T-cell (primary cell): ENCODE measurements around the gene PGM5. TPM values are rescaled to one million over a fixed set of nuclear protein-coding genes. Genes with fewer than 3 reads are reported as not detected.

Experiments used
- ATAC-seq, 4 experiments: fragments of 200-7000 bp in 3 of 4; fragments of 150-1000 bp in 1 of 4; cut with Tn5 transposase; replicated peaks in 1 of 4; 1 replicate in 3 of 4; 2 replicates in 1 of 4; pipeline ENCODE4 v1.10.0; 2021; ENCODE audit warnings: moderate library complexity in 3 of 4, mild to moderate bottlenecking in 2 of 4, moderate number of reproducible peaks in 1 of 4
- CTCF ChIA-PET, 2 donors: fragments of 300-600 bp; sonication (Branson Sonifier 250); formaldehyde crosslinking; loops; one replicate each; lab custom pipeline; 2022; ENCODE audit warnings: antibody characterized with exemption in 2 of 2; lab: Charles Lee
- POLR2A ChIA-PET, 2 donors: fragments of 300-600 bp; sonication (Branson Sonifier 250); formaldehyde crosslinking; loops; one replicate each; lab custom pipeline; 2022; ENCODE audit warnings: antibody characterized with exemption in 2 of 2; lab: Charles Lee
- DNase-seq, 35 experiments: peaks; one replicate each; pipeline versions ENCODE4 v3.0.0 to v3.0.0-alpha.2; 2013 to 2023
- H3K27ac ChIP-seq: one replicate; pipeline ENCODE4 v1.5.1; 2013; ENCODE audit warnings: low read length
- H3K27me3 ChIP-seq, 2 experiments: replicated peaks in 1 of 2; 1 replicate in 1 of 2; 2 replicates in 1 of 2; pipeline versions ENCODE4 v1.6.1 to v1.7.0; 2013; ENCODE audit warnings: low read length in 1 of 2, mixed read lengths in 1 of 2; ENCODE audit not compliant: control insufficient read depth in 2 of 2, insufficient read depth in 2 of 2; ENCODE audit errors: extremely low read depth in 1 of 2
- H3K36me3 ChIP-seq, 2 donors: 1 replicate in 1 of 2; 2 replicates in 1 of 2; pipeline versions ENCODE4 v1.6.1 to v1.7.0; 2013; ENCODE audit warnings: low read length in 1 of 2; ENCODE audit not compliant: control insufficient read depth in 2 of 2, insufficient read depth in 1 of 2; ENCODE audit errors: extremely low read depth in 1 of 2
- H3K4me1 ChIP-seq, 2 experiments: 1 replicate in 1 of 2; 2 replicates in 1 of 2; pipeline versions ENCODE4 v1.6.1 to v1.7.0; 2013; ENCODE audit warnings: low read length in 2 of 2, mixed read lengths in 1 of 2; ENCODE audit not compliant: insufficient read depth in 2 of 2, control insufficient read depth in 1 of 2; ENCODE audit errors: extremely low read depth in 1 of 2
- H3K4me3 ChIP-seq, 2 donors: 1 replicate in 1 of 2; 2 replicates in 1 of 2; pipeline versions ENCODE4 v1.5.1 to v1.7.0; 2013; ENCODE audit warnings: mild to moderate bottlenecking in 2 of 2, low read length in 1 of 2, moderate library complexity in 1 of 2; ENCODE audit not compliant: control insufficient read depth in 1 of 2; ENCODE audit errors: extremely low read depth in 1 of 2
- H3K9me3 ChIP-seq: 2 replicates; pipeline ENCODE4 v1.7.0; 2013
- H3K27ac Mint-ChIP-seq, 2 donors: one replicate each; pipeline ENCODE4 v1.8.0; 2020 to 2021; ENCODE audit warnings: mild to moderate bottlenecking in 2 of 2, mixed read lengths in 2 of 2
- H3K27me3 Mint-ChIP-seq, 2 donors: one replicate each; pipeline ENCODE4 v1.8.0; 2021 to 2022; ENCODE audit warnings: mixed read lengths in 2 of 2
- H3K36me3 Mint-ChIP-seq: one replicate; pipeline ENCODE4 v1.8.0; 2021; ENCODE audit warnings: mixed read lengths
- H3K4me1 Mint-ChIP-seq, 3 donors: one replicate each; pipeline ENCODE4 v1.8.0; 2020 to 2022; ENCODE audit warnings: mixed read lengths in 3 of 3, mild to moderate bottlenecking in 1 of 3
- H3K4me3 Mint-ChIP-seq, 3 donors: one replicate each; pipeline ENCODE4 v1.8.0; 2020 to 2022; ENCODE audit warnings: mild to moderate bottlenecking in 3 of 3, mixed read lengths in 3 of 3, moderate library complexity in 3 of 3
- H3K9me3 Mint-ChIP-seq, 3 donors: one replicate each; pipeline ENCODE4 v1.8.0; 2020 to 2022; ENCODE audit warnings: mixed read lengths in 3 of 3
- WGBS: methylation state at CpG from one replicate; pipeline ENCODE4 v1.1.5; 2013; ENCODE audit warnings: missing lambda C conversion rate; ENCODE audit not compliant: insufficient coverage; 5-methylcytosine and 5-hydroxymethylcytosine counted together
- total RNA-seq, 35 experiments: library from RNA in 6 of 35; stranded (reverse) in 6 of 35; fragments of 120-200 nt in 1 of 35; gene quantifications; one replicate each; pipeline versions ENCODE4 v1.2.1 to v1.2.4 and lab custom pipeline; 2013 to 2026

The PGM5 gene
- total RNA-seq, 5 donors from 2014 or later (not counting 1 experiment from before 2014, with no cell fraction given) = 0.20 to 0.69 (median 0.32) TPM; not detected in 1

GRCh38 chr9:68545033-68545705, 188.8 kb downstream of the PGM5 start:
- Histone ChIP-seq H3K27ac (no peak overlapping the region), H3K9me3 (no peaks in the 10 kb centered on the region), H3K4me3 (no peak overlapping the region), H3K4me1 (no peaks in the 10 kb centered on the region), H3K36me3 (no peaks in the 10 kb centered on the region), H3K27me3 (peaks cover 0 to 9% of the 10 kb centered on the region in 2 experiments)
- no peak overlapping the region for H3K27ac Mint-ChIP-seq
- H3K4me3 Mint-ChIP-seq = no peak overlapping the region
- no peak for DNase-seq
- no peaks in the 10 kb centered on the region for H3K36me3 Mint-ChIP-seq
- CTCF ChIA-PET = no interaction called here
- no CpG with 5 or more reads among the region's 3 CpGs for WGBS
- H3K27me3 Mint-ChIP-seq = peaks cover 0 to 15% of the 10 kb centered on the region in 2 donors
- H3K9me3 Mint-ChIP-seq = no peaks in the 10 kb centered on the region
- POLR2A ChIA-PET = no interaction called here
- peaks cover 0 to 12% (median 3%) of the 10 kb centered on the region in 3 donors for H3K4me1 Mint-ChIP-seq
- ATAC-seq = no peak

GRCh38 chr9:68546596-68547390, 190.4 kb downstream of the PGM5 start:
- POLR2A ChIA-PET = interaction anchor here in 1 of 2 donors (0.6 kb wide), 1 partner anchor 125 kb away, joined by 3 read pairs; no protein-coding TSS in a partner anchor
- Mint-ChIP-seq H3K4me1 (peaks cover 0 to 12% (median 3%) of the 10 kb centered on the region in 3 donors), H3K9me3 (no peaks in the 10 kb centered on the region), H3K4me3 (no peak overlapping the region), H3K36me3 (no peaks in the 10 kb centered on the region), H3K27me3 (peaks cover 0 to 22% of the 10 kb centered on the region in 2 donors), H3K27ac (peak overlapping the region in 1 of 2 donors; percentile 63)
- no peaks in the 10 kb centered on the region for H3K4me1 ChIP-seq
- H3K36me3 ChIP-seq = no peaks in the 10 kb centered on the region
- H3K4me3 ChIP-seq = no peak overlapping the region
- WGBS = 71% methylated on average over 2 of the region's 6 CpGs
- CTCF ChIA-PET = no interaction called here
- H3K27me3 ChIP-seq = peaks cover 0 to 3% of the 10 kb centered on the region in 2 experiments
- H3K27ac ChIP-seq = no peak overlapping the region
- no peaks in the 10 kb centered on the region for H3K9me3 ChIP-seq
- ATAC-seq = no peak
- DNase-seq = peak in 1 of 35 experiments; percentile 3

- H3K36me3 Mint-ChIP-seq = no peaks in the 10 kb centered on the region
- H3K36me3 ChIP-seq = no peaks in the 10 kb centered on the region
- peaks cover 3 to 23% of the 10 kb centered on the region in 2 donors for H3K27me3 Mint-ChIP-seq
- H3K27me3 ChIP-seq = peaks cover 0 to under 1% of the 10 kb centered on the region in 2 experiments
- no peaks in the 10 kb centered on the region for H3K9me3 Mint-ChIP-seq
- no peak overlapping the region for H3K27ac ChIP-seq
- H3K4me1 ChIP-seq = no peaks in the 10 kb centered on the region
- peaks cover 0 to 12% (median 3%) of the 10 kb centered on the region in 3 donors for H3K4me1 Mint-ChIP-seq
- H3K4me3 Mint-ChIP-seq = no peak overlapping the region
- ATAC-seq = no peak
- H3K9me3 ChIP-seq = no peaks in the 10 kb centered on the region
- no peak overlapping the region for H3K4me3 ChIP-seq
- no peak overlapping the region for H3K27ac Mint-ChIP-seq
- no peak for DNase-seq
- ChIA-PET CTCF (no interaction called here), POLR2A (interaction anchor here in 1 of 2 donors (0.6 kb wide), 1 partner anchor 126 kb away, joined by 3 read pairs; no protein-coding TSS in a partner anchor)
These were observed 191.0 kb downstream of the PGM5 start for GRCh38 chr9:68547417-68547816.

- no peaks in the 10 kb centered on the region for H3K36me3 ChIP-seq
- H3K4me3 Mint-ChIP-seq = no peak overlapping the region
- WGBS = no CpG with 5 or more reads among the region's 3 CpGs
- no peak overlapping the region for H3K27ac ChIP-seq
- H3K27ac Mint-ChIP-seq = no peak overlapping the region
- no peak overlapping the region for H3K4me3 ChIP-seq
- no peaks in the 10 kb centered on the region for H3K27me3 ChIP-seq
- ChIA-PET POLR2A (no interaction called here), CTCF (no interaction called here)
- H3K9me3 ChIP-seq = no peaks in the 10 kb centered on the region
- no peaks in the 10 kb centered on the region for H3K9me3 Mint-ChIP-seq
- DNase-seq (no peak), ATAC-seq (no peak)
- no peaks in the 10 kb centered on the region for H3K4me1 ChIP-seq
- no peaks in the 10 kb centered on the region for H3K36me3 Mint-ChIP-seq
- H3K4me1 Mint-ChIP-seq = peaks cover 0 to 12% (median 3%) of the 10 kb centered on the region in 3 donors
- peaks cover 3 to 22% of the 10 kb centered on the region in 2 donors for H3K27me3 Mint-ChIP-seq
These were observed 191.8 kb downstream of the PGM5 start for GRCh38 chr9:68548241-68548640.

- Mint-ChIP-seq H3K4me3 (no peak overlapping the region), H3K9me3 (no peaks in the 10 kb centered on the region), H3K4me1 (peaks cover 0 to 10% (median 3%) of the 10 kb centered on the region in 3 donors), H3K36me3 (no peaks in the 10 kb centered on the region), H3K27me3 (peaks cover 3 to 18% of the 10 kb centered on the region in 2 donors), H3K27ac (no peak overlapping the region)
- ChIA-PET POLR2A (no interaction called here), CTCF (no interaction called here)
- no CpG with 5 or more reads among the region's 4 CpGs for WGBS
- DNase-seq (no peak), ATAC-seq (no peak)
- H3K27ac ChIP-seq = no peak overlapping the region
- H3K36me3 ChIP-seq = no peaks in the 10 kb centered on the region
- H3K4me1 ChIP-seq = no peaks in the 10 kb centered on the region
- H3K27me3 ChIP-seq = no peaks in the 10 kb centered on the region
- H3K4me3 ChIP-seq = no peak overlapping the region
- no peaks in the 10 kb centered on the region for H3K9me3 ChIP-seq
These were observed 194.8 kb downstream of the PGM5 start for GRCh38 chr9:68551191-68551590.

GRCh38 chr9:68552700-68553476, 196.5 kb downstream of the PGM5 start:
- WGBS = no CpG with 5 or more reads among the region's 3 CpGs

More at GRCh38 chr9:68552700-68553476, 196.5 kb downstream of the PGM5 start:
- H3K27me3 ChIP-seq = no peaks in the 10 kb centered on the region
- POLR2A ChIA-PET = interaction anchor here (0.7 kb wide), 3 partner anchors 20 to 189 kb away, joined by 3 to 7 read pairs (median 3); no protein-coding TSS in a partner anchor
- no peaks in the 10 kb centered on the region for H3K4me1 Mint-ChIP-seq
- CTCF ChIA-PET = no interaction called here
- H3K27ac ChIP-seq = no peak overlapping the region
- no peaks in the 10 kb centered on the region for H3K9me3 Mint-ChIP-seq
- ATAC-seq (no peak), DNase-seq (no peak)
- no peaks in the 10 kb centered on the region for H3K36me3 ChIP-seq
- H3K4me3 ChIP-seq = no peak overlapping the region
- peaks cover 6 to 30% of the 10 kb centered on the region in 2 donors for H3K27me3 Mint-ChIP-seq
- H3K4me1 ChIP-seq = no peaks in the 10 kb centered on the region
- H3K4me3 Mint-ChIP-seq = no peak overlapping the region
- H3K27ac Mint-ChIP-seq = no peak overlapping the region
- no peaks in the 10 kb centered on the region for H3K9me3 ChIP-seq
- no peaks in the 10 kb centered on the region for H3K36me3 Mint-ChIP-seq
